ENCODE results near the gene MCEMP1.

DNA sequence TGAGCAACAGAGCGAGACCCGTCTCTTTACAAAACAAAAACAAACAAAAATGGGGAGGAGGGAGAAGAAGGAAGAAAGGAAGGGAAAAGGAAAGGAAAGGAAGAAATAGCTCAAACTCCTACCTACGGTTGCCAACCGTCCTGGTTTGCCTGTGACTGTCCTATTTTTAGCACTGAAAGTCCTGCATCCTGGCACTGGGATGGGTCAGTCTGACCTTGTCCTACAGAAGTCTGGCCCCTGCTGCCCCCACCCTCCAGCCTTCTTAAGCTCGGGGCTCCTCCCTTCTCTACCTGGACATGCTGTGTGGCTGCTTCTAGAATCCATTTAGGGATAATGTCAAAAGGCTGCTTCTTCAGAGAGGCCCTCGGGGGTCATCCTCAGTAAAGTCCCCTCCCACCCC, 41.2 kb upstream of the MCEMP1 start:
- TF ChIP-seq, protein P1, sequence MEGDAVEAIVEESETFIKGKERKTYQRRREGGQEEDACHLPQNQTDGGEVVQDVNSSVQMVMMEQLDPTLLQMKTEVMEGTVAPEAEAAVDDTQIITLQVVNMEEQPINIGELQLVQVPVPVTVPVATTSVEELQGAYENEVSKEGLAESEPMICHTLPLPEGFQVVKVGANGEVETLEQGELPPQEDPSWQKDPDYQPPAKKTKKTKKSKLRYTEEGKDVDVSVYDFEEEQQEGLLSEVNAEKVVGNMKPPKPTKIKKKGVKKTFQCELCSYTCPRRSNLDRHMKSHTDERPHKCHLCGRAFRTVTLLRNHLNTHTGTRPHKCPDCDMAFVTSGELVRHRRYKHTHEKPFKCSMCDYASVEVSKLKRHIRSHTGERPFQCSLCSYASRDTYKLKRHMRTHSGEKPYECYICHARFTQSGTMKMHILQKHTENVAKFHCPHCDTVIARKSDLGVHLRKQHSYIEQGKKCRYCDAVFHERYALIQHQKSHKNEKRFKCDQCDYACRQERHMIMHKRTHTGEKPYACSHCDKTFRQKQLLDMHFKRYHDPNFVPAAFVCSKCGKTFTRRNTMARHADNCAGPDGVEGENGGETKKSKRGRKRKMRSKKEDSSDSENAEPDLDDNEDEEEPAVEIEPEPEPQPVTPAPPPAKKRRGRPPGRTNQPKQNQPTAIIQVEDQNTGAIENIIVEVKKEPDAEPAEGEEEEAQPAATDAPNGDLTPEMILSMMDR (IDR thresholded peaks at IDR 0.05), result no peak
- TF ChIP-seq POLR2A (IDR thresholded peaks at IDR 0.05), result no peak
